HG02571 (cell line): ENCODE results near the gene CANT1.

Experiments used
- ATAC-seq: cut with Tn5 transposase; IDR thresholded peaks from one replicate; pipeline ENCODE4 v1.9.1; 2021; ENCODE audit warnings: mild to moderate bottlenecking, moderate library complexity; ENCODE audit not compliant: unreplicated experiment

Gene CANT1

DNA sequence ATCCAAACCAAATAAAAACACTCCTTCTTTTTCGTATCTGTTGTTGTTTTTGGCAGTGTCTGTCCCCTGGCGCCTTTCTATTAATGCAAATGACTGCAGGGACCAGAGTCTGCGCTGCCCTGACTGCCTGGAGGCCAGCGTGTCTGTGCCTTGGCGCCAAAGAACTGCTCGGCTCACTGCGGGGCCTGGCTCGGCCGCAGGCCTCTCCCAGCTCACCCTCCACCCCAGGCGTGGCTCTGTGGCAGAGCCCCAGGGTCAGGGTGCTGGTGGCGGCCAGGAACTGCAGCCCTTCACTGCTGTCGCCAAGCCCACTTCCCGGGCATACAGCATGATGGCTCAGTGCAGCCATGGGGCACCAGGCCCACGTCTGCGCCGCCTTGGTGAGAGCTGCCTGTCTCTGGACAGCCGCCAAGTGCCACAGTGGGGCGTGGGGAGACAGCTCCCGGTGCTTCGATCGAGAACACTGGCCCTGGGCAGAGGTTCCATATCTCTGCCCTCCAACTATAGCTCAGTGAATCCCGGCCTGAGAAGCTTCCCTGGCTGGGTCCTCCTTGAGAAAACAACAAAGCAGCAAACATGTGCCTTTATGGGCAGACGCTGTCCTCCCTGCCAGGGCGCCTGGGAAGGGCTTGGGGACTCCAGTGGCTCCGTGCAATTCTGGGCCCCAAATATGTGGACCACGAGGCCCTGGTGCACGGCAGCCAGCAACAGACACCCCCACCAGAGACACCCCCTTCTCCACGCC lies 11.1 kb downstream of the CANT1 start:
- no peak for ATAC-seq

DNA sequence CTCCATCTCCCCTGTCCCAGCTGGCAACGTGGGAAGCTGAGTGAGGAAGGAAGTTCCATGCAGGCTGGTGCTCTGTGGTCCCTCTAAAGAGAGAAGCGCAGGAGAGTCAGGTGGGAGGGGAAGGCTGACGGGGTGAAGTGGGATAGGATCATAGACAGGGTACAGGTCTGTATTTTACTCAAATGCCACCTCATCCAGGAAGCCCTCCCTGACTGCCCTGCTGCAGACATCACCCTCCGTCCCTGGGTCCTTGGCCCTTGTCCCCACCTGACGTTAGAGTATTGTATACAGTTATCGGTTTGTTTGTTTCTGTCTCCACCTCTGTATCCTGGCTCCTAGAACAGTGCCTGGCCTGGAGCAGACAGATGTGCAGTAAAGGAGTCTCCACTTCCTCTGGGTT lies 11.7 kb downstream of the CANT1 start:
- ATAC-seq: no peak

DNA sequence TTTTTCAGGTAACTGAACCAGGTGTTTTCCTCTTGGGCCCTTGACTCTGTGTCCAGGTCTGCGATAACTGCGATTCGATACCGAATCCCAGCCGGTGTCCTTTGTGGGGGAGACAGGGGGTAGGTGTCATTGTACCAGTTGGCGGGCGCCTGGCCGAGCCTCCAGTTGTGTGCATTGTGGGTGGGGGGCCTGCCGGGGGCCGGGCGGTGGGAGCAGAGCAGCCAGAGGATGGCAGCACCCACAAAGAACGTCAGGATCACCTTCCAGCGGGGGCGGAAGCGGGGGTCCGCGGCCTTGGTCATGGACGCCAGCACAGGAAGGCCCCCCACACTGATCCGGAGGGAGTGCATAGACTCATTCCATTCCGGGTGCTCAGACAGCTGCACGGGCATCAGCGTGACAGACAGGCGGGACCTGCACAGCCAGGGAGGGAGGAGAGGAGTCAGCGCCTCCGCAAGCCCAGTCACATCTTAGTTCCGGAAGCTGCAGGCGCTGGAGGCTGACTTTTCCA lies 12.3 kb downstream of the CANT1 start:
- no peak for ATAC-seq

DNA sequence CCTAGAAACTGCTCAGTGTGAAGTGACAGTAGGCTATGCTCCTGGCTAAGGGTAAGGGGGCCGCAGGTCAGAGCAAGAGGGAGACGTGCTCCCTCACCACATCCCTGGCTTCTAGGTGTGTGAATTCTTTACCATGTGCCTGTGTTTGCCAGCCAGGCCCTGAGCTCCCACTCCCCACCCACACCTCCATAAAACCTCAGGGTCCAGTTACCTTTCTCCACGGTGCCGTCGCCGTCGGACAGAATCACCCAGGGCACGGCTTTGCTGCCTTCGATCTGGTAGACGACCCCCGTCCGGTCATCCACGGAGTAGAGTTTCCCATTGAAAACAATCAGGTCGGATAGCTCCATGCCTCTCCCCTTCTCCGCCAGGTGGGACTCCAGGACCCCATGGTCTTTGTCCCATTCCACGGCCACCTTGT lies 12.8 kb downstream of the CANT1 start:
- no peak for ATAC-seq

DNA sequence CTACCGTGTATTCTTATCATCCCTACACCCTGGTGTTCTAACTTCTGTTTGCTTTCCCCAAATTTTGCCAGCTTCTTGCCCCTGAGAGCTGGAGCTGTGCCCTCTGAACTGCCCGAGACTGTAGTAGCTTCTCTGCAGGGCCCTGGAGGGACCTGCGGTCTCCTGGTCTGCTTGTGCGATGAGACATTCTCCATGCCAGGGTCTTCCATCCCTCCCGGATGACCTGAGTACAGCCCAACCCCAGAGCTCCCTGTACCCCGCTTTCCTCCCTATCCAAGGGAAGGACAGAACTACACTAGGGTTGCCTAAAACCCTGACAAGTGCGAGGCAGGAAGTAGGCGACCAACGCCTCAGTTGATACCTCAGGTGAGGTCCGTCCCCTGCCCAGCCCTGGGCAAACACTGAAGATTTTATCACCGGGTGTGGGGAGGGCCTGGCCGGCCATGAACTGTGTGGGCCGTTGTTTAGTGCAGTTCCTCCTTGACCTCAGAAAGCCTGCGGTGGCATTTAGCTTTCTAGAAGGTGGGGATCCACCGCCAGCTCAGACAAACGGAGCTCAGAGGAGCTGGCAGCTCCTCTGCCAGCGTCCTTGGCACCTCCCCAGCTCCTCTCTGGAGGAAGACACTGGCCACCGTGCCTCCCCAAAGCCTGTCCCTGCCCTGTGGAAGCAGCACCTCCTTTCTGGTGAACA lies 13.7 kb downstream of the CANT1 start:
- ATAC-seq: no peak

DNA sequence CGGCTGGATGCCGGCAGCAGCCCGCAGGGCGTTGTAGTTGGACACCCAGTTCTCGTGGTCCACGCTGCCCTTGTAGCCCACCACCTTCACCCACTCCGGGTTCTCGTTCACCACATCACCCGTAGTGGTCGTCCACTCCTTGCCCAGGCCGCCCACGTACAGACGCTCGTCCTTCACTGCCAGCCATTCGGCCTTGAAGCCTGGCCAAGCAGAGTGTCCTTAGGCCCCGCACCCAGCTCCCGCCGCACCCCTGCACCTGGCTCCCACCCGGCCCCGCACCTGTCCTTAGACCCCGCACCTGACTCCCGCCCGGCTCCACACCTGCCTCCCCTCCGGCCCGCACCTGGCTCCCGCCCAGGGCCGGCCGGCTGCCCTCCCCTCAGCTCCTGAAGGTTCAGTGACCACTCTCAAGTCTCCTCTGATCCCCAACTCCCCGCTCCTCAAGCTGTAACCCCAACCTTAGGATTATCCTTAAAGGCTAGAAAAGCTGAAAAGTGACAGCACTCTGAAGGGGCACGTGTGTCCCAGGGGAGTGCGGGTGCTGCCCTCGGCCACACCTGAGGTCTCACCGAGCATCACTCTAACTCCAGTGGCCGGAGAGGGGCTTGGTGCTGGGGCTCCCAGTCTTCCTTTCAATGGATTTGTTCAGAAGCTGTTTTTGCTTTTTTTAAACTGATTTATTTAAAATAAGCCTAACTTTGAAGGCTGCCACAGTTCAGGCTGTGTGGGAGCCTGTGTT lies 14.4 kb downstream of the CANT1 start:
- ATAC-seq: no peak

DNA sequence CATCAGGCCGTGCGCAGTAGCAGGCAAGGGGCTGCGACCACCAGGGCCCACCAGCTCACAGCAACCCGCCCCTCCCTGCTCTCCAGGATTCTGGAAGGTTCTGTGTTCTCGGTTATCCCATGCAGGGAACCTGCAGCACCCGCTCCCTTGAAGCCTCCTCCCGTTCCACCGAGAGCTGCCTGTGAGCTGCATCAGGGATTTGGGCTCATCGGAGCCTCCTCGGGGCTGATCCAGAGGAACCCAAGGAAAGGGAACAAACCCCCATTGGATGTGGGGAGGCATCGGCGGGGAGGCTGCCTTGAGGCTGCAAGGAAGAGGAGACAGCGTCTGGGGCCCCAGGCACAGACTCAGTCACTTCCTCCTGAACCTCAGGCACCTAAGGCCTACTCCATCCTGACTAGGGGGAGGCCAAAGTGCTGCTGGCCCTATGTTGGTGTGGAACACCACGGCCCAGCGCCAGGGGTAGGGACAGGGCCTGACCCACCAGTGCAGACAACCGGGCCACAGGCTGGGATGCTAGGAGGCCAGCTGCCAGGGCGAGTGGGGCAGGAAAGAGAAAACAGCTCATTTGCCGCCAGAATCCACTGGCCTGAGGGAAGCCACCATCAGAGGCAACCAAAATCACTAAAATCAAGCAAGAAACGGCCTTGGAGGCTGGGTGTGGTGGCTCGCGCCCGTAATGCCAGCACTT lies 15.4 kb downstream of the CANT1 start:
- ATAC-seq: no peak

DNA sequence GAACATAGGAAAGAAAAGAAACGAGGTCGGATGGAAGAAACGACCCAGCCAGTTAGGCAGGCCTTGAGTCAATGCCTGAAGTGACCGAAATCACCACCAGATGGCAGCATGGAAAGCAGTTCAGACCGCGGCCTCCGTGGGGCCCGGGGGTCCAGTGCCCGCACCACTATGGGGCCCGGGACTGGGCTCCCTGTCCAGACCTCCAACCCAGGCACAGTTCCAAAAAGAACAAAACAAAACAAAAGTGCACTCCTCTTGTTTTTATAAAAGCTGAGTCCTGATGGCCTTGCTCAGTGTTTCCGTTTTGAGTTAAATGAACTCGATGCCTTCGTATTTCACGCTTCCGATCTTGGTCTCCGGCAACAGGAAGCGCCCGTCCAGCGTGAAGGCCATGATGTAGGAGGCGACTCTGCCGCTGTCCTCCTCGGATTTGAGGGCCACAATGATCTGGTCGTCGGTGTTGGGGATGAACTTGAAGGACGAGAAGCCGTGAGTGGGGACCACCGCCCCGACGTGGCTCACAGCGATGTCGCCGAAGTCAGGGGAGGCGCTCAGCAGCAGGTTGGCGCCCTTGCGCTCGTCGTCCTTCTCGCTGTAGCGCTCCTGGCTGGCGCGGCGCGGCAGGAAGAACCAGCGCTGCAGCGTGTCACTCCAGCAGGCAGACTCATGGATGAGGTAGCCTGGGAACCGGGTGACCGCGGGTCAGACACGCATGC lies 16.2 kb downstream of the CANT1 start:
- no peak for ATAC-seq

DNA sequence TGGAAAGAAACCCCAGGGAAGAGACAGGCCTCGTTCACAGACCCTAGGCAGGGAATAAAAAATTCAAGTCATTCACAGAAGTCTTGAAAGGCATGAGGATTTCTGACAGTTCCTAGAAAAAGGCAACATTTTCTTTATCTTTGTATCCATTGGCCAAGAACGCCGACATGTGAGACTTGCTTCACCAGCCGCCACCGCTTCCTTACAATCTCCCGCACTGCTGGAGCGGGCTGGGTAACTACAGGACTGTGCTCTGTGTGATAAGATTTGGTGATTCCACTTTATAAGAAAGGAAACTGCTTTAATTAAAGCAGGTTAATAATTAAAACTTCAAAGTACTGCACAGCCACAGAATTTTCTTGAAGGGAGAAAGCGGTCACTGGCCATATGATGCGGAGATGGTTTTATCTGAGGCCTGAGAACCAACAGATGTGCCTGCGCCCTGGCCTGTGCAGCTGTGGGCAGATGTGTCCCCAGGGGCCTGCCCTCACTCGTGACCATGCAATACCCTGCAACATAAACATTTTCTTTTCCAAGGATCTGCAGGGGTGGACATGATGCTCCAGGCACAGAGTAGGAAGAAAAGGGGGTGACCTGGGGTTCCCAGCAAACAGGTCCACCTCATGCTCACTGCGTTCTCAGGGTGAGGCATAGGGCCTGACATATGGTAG lies 16.9 kb downstream of the CANT1 start:
- no peak for ATAC-seq

DNA sequence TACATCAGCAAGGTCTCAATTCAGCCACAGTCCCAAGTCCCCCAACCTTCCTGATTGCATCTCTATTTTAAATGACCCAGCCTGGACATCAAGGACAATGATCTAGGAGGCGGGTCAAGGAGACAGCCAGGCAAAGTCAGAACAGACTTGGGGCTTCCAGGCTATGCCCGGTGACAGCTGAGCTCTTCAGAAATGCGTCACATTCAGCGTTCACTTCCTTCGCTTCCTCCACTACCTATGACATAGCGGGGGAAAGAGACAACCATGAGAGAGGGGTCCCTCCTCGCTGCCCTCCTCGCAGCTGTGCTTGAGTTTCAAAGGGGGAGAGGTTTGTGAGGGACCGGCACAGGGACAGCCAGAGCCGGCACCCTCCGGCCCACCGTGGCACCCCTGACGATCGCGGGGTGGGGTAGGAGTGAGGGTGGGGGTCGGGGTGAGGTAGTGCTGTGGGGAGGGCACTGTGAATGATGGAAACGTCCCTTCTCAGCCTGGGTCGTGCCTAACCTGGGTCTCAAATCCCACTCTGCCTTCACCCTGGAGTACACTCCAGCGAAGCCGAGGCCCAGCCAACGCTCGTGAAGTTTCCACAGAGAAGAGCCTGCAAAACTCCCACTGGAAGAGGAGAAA lies 17.5 kb downstream of the CANT1 start:
- ATAC-seq: no peak

DNA sequence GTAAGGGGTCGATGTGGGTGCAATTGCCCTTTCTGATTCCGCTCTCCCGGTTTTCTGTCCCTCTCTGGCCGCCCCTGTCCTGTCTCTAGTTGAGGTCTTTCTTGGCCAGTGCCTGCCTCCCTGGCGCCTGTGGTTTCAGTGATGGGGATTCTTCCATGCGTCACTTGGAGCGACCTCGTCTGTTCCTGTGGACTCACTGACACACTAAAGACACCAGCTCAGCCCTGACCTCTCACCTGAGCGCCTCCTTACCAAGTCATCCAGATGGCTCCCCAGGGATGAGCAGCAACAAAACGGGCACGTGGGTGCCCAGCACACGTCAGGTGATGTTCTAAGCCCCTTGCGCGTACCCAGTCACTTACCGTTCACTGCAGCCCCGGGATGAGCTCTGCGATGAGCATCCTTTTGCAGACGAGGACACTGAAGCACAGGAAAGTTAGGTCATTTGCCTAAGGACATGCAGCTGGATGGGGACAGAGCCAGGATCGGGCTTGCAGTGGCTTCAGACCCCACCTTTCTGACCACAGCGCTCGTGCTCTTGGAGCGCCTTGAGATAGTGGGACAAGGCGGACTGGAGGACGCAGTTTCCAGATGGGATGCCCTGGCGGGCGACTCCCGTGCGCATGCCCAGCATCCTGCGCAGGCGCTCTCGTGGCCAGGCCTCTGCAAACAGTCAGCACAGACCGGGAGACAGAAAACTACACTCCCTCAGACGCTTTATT lies 18.4 kb downstream of the CANT1 start:
- no peak for ATAC-seq

DNA sequence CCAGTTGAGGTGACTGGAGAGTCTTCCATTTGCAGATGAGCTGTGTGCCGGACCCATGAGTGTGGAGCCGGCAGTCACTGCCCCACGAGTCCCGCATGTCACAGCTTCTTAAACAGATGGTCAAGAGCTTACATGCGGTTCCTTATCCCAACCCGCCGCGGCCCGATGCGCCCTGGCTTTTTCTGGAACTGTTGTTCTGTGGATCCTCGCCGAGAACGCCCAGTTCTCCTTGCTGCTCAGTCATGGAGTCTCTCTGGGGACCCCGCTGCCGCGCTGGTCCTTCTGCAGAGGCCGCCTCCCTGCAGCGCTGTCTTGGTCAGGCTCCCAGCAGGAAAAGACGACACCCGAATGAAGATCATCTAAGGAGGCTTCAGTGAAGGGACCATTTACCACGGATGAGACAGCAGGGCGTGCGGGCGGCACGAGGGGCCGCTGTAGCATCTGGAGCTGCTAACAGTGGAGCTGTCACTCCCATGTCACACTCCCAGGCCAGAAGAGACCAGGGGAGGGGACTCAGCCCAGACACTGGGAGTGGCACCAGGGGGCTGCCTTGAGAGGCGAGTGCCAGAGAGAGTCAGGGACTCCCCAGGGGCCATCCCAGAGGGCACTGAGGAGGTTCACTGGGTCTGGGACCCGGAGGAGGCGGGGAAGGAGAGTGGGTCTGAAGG lies 19.1 kb downstream of the CANT1 start:
- no peak for ATAC-seq

DNA sequence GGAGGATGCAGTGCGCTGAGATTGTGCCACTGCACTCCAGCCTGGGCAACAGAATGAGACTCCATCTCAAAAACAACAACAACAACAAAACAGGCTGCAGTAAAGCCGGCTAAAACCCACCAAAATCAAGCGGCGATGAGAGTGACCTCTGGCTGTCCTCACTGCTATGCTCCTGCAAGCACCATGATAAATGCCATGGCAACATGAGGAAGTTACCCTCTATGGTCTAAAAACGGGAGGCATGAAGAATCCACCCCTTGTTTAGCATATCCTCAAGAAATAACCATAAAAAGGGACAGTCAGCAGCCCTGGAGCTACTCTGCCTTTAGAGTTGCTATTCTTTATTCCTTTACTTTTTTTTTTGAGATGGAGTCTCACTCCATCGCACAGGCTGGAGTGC lies 21.4 kb downstream of the CANT1 start:
- ATAC-seq: no peak

DNA sequence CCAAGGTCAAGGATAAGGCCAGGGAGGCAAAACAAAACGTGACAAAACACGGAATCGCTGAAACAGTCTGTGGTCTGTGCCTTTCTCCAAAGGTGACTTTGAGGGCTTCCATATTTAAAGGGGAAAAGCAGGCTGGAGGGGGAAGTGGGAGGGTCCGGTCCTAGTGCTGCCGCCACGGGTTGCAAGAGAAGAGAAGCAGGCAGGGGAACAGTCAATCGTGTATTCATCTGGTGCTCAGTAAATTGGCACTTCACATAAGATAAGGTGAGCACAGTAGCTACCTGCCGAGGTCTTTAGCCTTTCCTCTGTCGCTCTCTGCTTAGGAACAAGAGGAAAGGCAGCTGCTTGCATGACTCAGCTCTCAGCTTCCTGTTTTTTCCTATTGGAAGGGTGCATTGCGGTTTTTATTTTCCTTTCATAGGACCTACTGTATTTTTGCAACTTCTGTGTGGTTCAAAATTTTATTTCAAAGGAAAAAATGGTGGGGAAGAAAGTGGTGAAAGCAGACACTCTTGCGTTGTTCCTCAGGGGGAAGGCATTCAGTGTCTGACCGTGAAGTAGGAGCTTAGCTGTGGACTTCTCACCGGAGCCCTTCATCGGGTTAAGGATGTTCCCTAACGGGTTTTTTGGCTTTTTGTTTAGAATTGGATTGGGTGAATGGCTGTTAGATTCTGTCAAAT lies 22.8 kb downstream of the CANT1 start:
- no peak for ATAC-seq

DNA sequence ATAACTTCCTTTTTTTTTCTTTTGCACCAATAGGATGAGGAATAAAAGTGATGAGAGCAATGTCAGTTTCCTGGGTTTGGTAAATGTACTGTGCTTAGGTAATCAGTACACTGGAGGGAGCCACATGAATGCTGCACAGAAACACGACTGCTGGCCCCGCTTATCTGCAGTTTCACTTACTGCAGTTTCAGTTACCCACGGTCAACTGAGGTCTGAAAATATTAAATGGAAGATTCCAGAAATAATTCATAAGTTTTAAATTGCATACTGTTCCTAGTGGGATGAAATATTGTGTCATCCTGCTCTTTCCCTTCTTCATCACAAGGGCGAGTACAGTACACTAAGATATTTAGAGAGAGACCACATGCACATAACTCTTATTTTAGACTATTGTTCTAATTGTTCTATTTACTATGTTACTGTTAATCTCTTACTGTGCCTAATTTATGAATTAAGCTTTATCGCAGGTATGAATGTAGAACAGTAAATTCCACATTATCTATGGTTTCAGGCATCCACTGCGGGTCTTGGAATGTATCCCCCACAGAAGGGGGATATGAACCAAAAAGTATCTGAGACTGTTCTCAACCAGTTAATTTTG lies 23.4 kb downstream of the CANT1 start:
- no peak for ATAC-seq

DNA sequence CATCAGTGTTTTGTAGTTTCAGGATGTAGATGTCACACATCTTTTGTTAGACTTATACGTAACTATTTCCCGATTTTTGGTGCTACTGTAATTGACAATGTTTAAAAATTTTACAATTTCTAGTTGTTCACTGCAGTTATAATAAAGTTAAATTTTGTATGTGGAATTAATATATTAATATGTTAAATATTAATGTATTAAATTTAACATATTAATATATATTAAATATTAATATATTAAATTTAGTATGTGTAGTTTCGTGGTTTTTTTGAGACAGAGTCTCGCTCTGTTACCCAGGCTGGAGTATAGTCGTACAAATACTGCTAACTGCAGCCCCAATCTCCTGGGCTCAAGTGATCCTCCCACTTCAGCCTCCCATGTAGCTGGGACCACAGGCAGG lies 24.2 kb downstream of the CANT1 start:
- ATAC-seq: no peak
